Adrenal gland (tissue), 12 donors: ENCODE results near the gene ITPKB. TPM values are rescaled to one million over a fixed set of nuclear protein-coding genes. Genes with fewer than 3 reads are reported as not detected.

Experiments used
- DNase-seq, 7 donors: peaks; one replicate each; pipeline ENCODE4 v3.0.0-alpha.2; 2019 to 2020
- H3K27ac ChIP-seq, 5 donors: fragments of 200-600 bp; sonication (generic) in 4 of 5; 1 replicate in 3 of 5; 2 replicates in 2 of 5; pipeline versions ENCODE4 v1.5.1 to v1.8.0; 2016 to 2020; ENCODE audit warnings: mild to moderate bottlenecking in 1 of 5
- H3K27me3 ChIP-seq: fragments of 200-600 bp; 2 replicates; pipeline ENCODE4 v1.8.0; 2021
- H3K36me3 ChIP-seq, 2 donors: fragments of 200-600 bp; replicated peaks in 1 of 2; 1 replicate in 1 of 2; 2 replicates in 1 of 2; pipeline versions ENCODE4 v1.5.1 to v1.8.0; 2018 to 2022
- H3K4me1 ChIP-seq, 2 donors: fragments of 200-600 bp; replicated peaks in 1 of 2; 1 replicate in 1 of 2; 2 replicates in 1 of 2; pipeline versions ENCODE4 v1.5.1 to v1.8.0; 2018 to 2021
- H3K4me3 ChIP-seq, 4 donors: fragments of 200-600 bp; sonication (generic) in 3 of 4; one replicate each; pipeline ENCODE4 v1.5.1; 2016 to 2018
- H3K9me3 ChIP-seq, 3 donors: fragments of 200-600 bp; sonication (generic) in 1 of 3; replicated peaks in 1 of 3; 1 replicate in 2 of 3; 2 replicates in 1 of 3; pipeline versions ENCODE4 v1.5.1 to v1.8.0; 2016 to 2021
- POLR2A ChIP-seq, 2 donors: fragments of 450-650 bp; IDR thresholded peaks; one replicate each; pipeline ENCODE4 v1.6.1; 2017; ENCODE audit warnings: antibody characterized with exemption in 2 of 2, mild to moderate bottlenecking in 2 of 2, moderate library complexity in 1 of 2
- WGBS, 4 donors: extraction: QIAGEN DNeasy Blood & Tissue Kit in 2 of 4; methylation state at CpG; one replicate each; pipeline versions ENCODE4 v1.1.5 to v1.1.7; 2013 to 2017; 5-methylcytosine and 5-hydroxymethylcytosine counted together
- intact Hi-C, 2 donors: fragments of 100-400 bp; cut with DNase I; formaldehyde crosslinking; loops; one replicate each; pipeline versions ENCODE4 v1.14.1 to v1.15.0; 2022 to 2023
- polyA plus RNA-seq, 3 donors: library from polyadenylated mRNA; stranded (reverse); fragments of 200-250 nt in 2 of 3; fragments of 350-450 nt in 1 of 3; fragmentation: Illumina TruSeq in 1 of 3; extraction: RNeasy Lipid Tissue Mini Kit (QIAGEN cat#74804) in 1 of 3; gene quantifications; one replicate each; pipeline ENCODE4 v1.2.3, GENCODE V29; 2013 to 2014
- total RNA-seq, 9 donors: library from RNA; depleted of rRNA in 4 of 9; stranded (reverse); fragments of >200 nt in 4 of 9; fragments of 120-200 nt in 1 of 9; fragmentation: NEBNext Ultra II Directional in 1 of 9; extraction: Animal tissue kit (Norgen Biotek cat#: 25700) in 1 of 9; gene quantifications; one replicate each; pipeline versions ENCODE4 v1.1.0 to v1.2.4, GENCODE V29; 2013 to 2023
- TF ChIP-seq, protein P1 (sequence below), 6 experiments: fragments of 450-650 bp in 4 of 6; fragments of 200-600 bp in 2 of 6; sonication (generic) in 1 of 6; IDR thresholded peaks; 1 replicate in 5 of 6; 2 replicates in 1 of 6; pipeline versions ENCODE4 v1.5.1 to v1.8.0; 2016 to 2021; ENCODE audit warnings: antibody characterized with exemption in 6 of 6, mild to moderate bottlenecking in 2 of 6, moderate library complexity in 1 of 6
- donor health status: healthy with polysubstance abuse.
- donor health status: Bipolar disorder and iron deficiency.
- donor health status: DM: yes; HTN: yes; CAD: no.
- donor health status: DM: no; HTN: no; CAD: no.
- donor health status: DM: no; HTN: no; CAD: no.
- donor health status: DM: yes; HTN: yes; CAD: no.

Gene ITPKB
- total and polyA plus RNA-seq, 12 donors = 2.3 to 22.7 (median 13.0) TPM

GRCh38 chr1:226685196-226685820 is 53.8 kb downstream of the ITPKB start:
- no peaks in the 10 kb centered on the region for H3K27me3 ChIP-seq
- no peaks in the 10 kb centered on the region for H3K9me3 ChIP-seq
- H3K4me1 ChIP-seq = peaks cover 0 to 14% of the 10 kb centered on the region in 2 donors
- no peak overlapping the region for H3K27ac ChIP-seq
- 84 to 94% (median 85%) methylated on average over 11 of the region's 11 CpGs for WGBS, 4 donors
- H3K36me3 ChIP-seq = no peaks in the 10 kb centered on the region
- TF ChIP-seq, protein P1, sequence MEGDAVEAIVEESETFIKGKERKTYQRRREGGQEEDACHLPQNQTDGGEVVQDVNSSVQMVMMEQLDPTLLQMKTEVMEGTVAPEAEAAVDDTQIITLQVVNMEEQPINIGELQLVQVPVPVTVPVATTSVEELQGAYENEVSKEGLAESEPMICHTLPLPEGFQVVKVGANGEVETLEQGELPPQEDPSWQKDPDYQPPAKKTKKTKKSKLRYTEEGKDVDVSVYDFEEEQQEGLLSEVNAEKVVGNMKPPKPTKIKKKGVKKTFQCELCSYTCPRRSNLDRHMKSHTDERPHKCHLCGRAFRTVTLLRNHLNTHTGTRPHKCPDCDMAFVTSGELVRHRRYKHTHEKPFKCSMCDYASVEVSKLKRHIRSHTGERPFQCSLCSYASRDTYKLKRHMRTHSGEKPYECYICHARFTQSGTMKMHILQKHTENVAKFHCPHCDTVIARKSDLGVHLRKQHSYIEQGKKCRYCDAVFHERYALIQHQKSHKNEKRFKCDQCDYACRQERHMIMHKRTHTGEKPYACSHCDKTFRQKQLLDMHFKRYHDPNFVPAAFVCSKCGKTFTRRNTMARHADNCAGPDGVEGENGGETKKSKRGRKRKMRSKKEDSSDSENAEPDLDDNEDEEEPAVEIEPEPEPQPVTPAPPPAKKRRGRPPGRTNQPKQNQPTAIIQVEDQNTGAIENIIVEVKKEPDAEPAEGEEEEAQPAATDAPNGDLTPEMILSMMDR (IDR thresholded peaks at IDR 0.05) = no peak
- no peak for TF ChIP-seq POLR2A (IDR thresholded peaks at IDR 0.05)
- no peak for DNase-seq
- intact Hi-C loops = no loop called here
- H3K4me3 ChIP-seq = no peak overlapping the region

DNA sequence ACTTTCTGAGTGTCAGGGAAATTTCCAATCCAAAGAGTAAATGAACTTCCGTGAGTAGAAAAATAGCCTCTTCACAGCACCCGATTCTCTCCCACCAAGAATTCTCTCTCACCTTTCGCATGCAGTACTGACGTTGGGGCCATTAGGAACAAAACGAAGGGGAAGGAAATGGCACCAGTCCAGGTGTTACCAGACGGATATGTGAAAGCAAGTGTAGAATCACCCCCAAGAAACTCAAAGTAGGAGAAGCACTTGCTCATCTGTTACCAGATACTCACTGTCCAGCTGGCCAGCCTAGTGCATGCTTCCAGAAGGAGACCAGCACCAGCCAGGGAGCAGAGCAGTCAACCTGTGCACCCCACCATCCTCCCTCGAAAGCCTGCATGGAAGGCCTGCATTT is 55.1 kb downstream of the ITPKB start:
- H3K4me3 ChIP-seq = no peak overlapping the region
- no peaks in the 10 kb centered on the region for H3K27me3 ChIP-seq
- DNase-seq = no peak
- H3K27ac ChIP-seq = no peak overlapping the region
- peaks cover 8 to 26% of the 10 kb centered on the region in 2 donors for H3K4me1 ChIP-seq
- no peaks in the 10 kb centered on the region for H3K36me3 ChIP-seq
- intact Hi-C loops = no loop called here
- 77 to 83% (median 81%) methylated on average over 7 of the region's 7 CpGs for WGBS, 4 donors
- TF ChIP-seq, protein P1 (IDR thresholded peaks at IDR 0.05) = no peak
- TF ChIP-seq POLR2A (IDR thresholded peaks at IDR 0.05) = no peak
- no peaks in the 10 kb centered on the region for H3K9me3 ChIP-seq

- TF ChIP-seq, protein P1 (IDR thresholded peaks at IDR 0.05) = no peak
- TF ChIP-seq POLR2A (IDR thresholded peaks at IDR 0.05) = no peak
- Histone ChIP-seq H3K4me3 (no peak overlapping the region), H3K4me1 (peaks cover 8 to 28% of the 10 kb centered on the region in 2 donors), H3K36me3 (no peaks in the 10 kb centered on the region), H3K27ac (no peak overlapping the region), H3K9me3 (no peaks in the 10 kb centered on the region), H3K27me3 (no peaks in the 10 kb centered on the region)
- no peak for DNase-seq
- intact Hi-C loops = no loop called here
- 86 to 95% (median 91%) methylated on average over 9 of the region's 9 CpGs for WGBS, 4 donors
Measured at GRCh38 chr1:226682871-226683814, 55.9 kb downstream of the ITPKB start.

GRCh38 chr1:226681652-226682493 is 57.2 kb downstream of the ITPKB start:
- intact Hi-C loops = no loop called here
- Histone ChIP-seq H3K9me3 (no peaks in the 10 kb centered on the region), H3K4me1 (peaks cover 18 to 41% of the 10 kb centered on the region in 2 donors), H3K36me3 (no peaks in the 10 kb centered on the region), H3K27me3 (no peaks in the 10 kb centered on the region), H3K4me3 (no peak overlapping the region), H3K27ac (no peak overlapping the region)
- no peak for DNase-seq
- TF ChIP-seq, protein P1 (IDR thresholded peaks at IDR 0.05) = no peak
- no peak for TF ChIP-seq POLR2A (IDR thresholded peaks at IDR 0.05)
- WGBS, 4 donors = 60 to 87% (median 82%) methylated on average over 2 to 4 of the region's 4 CpGs
